Aorta (tissue), 5 donors: ENCODE measurements around the gene SYNDIG1. TPM values are rescaled to one million over a fixed set of nuclear protein-coding genes. Genes with fewer than 3 reads are reported as not detected.
A peak's percentile ranks its signal among the peaks of the same experiment; 100 is the strongest.

Experiments used
- ATAC-seq: fragments of 200-7000 bp; cut with Tn5 transposase; one replicate; pipeline ENCODE4 v1.9.1; 2022; ENCODE audit warnings: moderate library complexity; ENCODE audit not compliant: low FRiP score
- DNase-seq, 2 donors: peaks; one replicate each; pipeline ENCODE4 v3.0.0-alpha.2; 2020
- H3K27ac ChIP-seq, 2 donors: one replicate each; pipeline ENCODE4 v1.5.1; 2013; ENCODE audit warnings: low read length in 2 of 2, mild to moderate bottlenecking in 2 of 2, moderate library complexity in 2 of 2, control low read depth in 1 of 2, inconsistent platforms in 1 of 2, low read depth in 1 of 2
- H3K27me3 ChIP-seq, 2 donors: one replicate each; pipeline ENCODE4 v1.6.1; 2013; ENCODE audit warnings: control low read depth in 1 of 2, low read length in 1 of 2, mild to moderate bottlenecking in 1 of 2, moderate library complexity in 1 of 2; ENCODE audit not compliant: insufficient read depth in 2 of 2, control insufficient read depth in 1 of 2
- H3K36me3 ChIP-seq, 2 donors: one replicate each; pipeline ENCODE4 v1.6.1; 2013; ENCODE audit warnings: control low read depth in 1 of 2, low read length in 1 of 2, mild to moderate bottlenecking in 1 of 2; ENCODE audit not compliant: insufficient read depth in 2 of 2, control insufficient read depth in 1 of 2
- H3K4me1 ChIP-seq, 2 donors: one replicate each; pipeline ENCODE4 v1.6.1; 2013; ENCODE audit warnings: low read length in 2 of 2, control low read depth in 1 of 2, mild to moderate bottlenecking in 1 of 2, moderate library complexity in 1 of 2; ENCODE audit not compliant: insufficient read depth in 2 of 2, control insufficient read depth in 1 of 2
- H3K4me3 ChIP-seq, 2 donors: one replicate each; pipeline ENCODE4 v1.5.1; 2013; ENCODE audit warnings: low read length in 2 of 2, control low read depth in 1 of 2, mild to moderate bottlenecking in 1 of 2
- H3K9me3 ChIP-seq: one replicate; pipeline ENCODE4 v1.6.1; 2013; ENCODE audit warnings: mild to moderate bottlenecking, low read length; ENCODE audit not compliant: control insufficient read depth
- WGBS, 2 donors: extraction: QIAGEN DNeasy Blood & Tissue Kit; methylation state at CpG; one replicate each; pipeline ENCODE4 v1.1.7; 2013; 5-methylcytosine and 5-hydroxymethylcytosine counted together
- intact Hi-C, 2 donors: fragments of 100-400 bp; cut with DNase I; formaldehyde crosslinking; loops; one replicate each; pipeline versions ENCODE4 v1.14.2 to v1.15.0; 2022
- polyA plus RNA-seq, 2 donors: library from polyadenylated mRNA; stranded (reverse); fragments of 200-250 nt; gene quantifications; one replicate each; pipeline ENCODE4 v1.2.3, GENCODE V29; 2013
- total RNA-seq, 2 donors: library from RNA; stranded (reverse); fragmentation: NEBNext Ultra II Directional; extraction: Animal tissue kit (Norgen Biotek cat#: 25700); gene quantifications; one replicate each; pipeline ENCODE4 v1.2.1, GENCODE V29; 2021
- donor health status: healthy with polysubstance abuse.
- donor health status: Bipolar disorder and iron deficiency.
- donor health status: DM: no; HTN: no; CAD: no.
- donor health status: DM: no; HTN: no; CAD: no.
- donor health status: DM: yes; HTN: yes; CAD: no.

SYNDIG1 gene
- total and polyA plus RNA-seq, 4 donors = 1.2 to 6.2 (median 2.9) TPM

GRCh38 chr20:24484081-24484450 is 14.6 kb downstream of the SYNDIG1 start:
- Histone ChIP-seq H3K27ac (no peak overlapping the region), H3K4me3 (no peak overlapping the region), H3K27me3 (no peaks in the 10 kb centered on the region), H3K9me3 (no peaks in the 10 kb centered on the region), H3K36me3 (no peaks in the 10 kb centered on the region), H3K4me1 (no peaks in the 10 kb centered on the region)
- intact Hi-C loops = no loop called here
- WGBS, 2 donors = 93 to 95% methylated on average over 8 of the region's 8 CpGs
- ATAC-seq (no peak), DNase-seq (no peak)

GRCh38 chr20:24485981-24486380 is 16.6 kb downstream of the SYNDIG1 start:
- intact Hi-C loops = no loop called here
- Histone ChIP-seq H3K9me3 (no peaks in the 10 kb centered on the region), H3K4me1 (no peaks in the 10 kb centered on the region), H3K4me3 (no peak overlapping the region), H3K27ac (no peak overlapping the region), H3K27me3 (no peaks in the 10 kb centered on the region), H3K36me3 (no peaks in the 10 kb centered on the region)
- ATAC-seq = no peak
- DNase-seq = no peak
- WGBS, 2 donors = 92 to 95% methylated on average over 1 of the region's 1 CpG

- intact Hi-C loops = no loop called here
- 82 to 84% methylated on average over 4 of the region's 4 CpGs for WGBS, 2 donors
- no peak for ATAC-seq
Measured at GRCh38 chr20:24487240-24487639, 17.8 kb downstream of the SYNDIG1 start.

GRCh38 chr20:24487648-24488047 is 18.2 kb downstream of the SYNDIG1 start:
- Histone ChIP-seq H3K27ac (no peak overlapping the region), H3K4me3 (no peak overlapping the region), H3K4me1 (no peaks in the 10 kb centered on the region), H3K36me3 (no peaks in the 10 kb centered on the region), H3K27me3 (no peaks in the 10 kb centered on the region), H3K9me3 (no peaks in the 10 kb centered on the region)
- intact Hi-C loops = no loop called here
- DNase-seq (peak in 1 of 2 donors; percentile 23), ATAC-seq (no peak)
- WGBS, 2 donors = 83 to 89% methylated on average over 7 of the region's 7 CpGs

More at GRCh38 chr20:24487240-24487639, 17.8 kb downstream of the SYNDIG1 start:
- no peaks in the 10 kb centered on the region for H3K9me3 ChIP-seq
- no peak overlapping the region for H3K4me3 ChIP-seq
- no peak for DNase-seq
- H3K36me3 ChIP-seq = no peaks in the 10 kb centered on the region
- no peak overlapping the region for H3K27ac ChIP-seq
- H3K27me3 ChIP-seq = no peaks in the 10 kb centered on the region
- H3K4me1 ChIP-seq = no peaks in the 10 kb centered on the region

GRCh38 chr20:24488064-24488799 is 18.8 kb downstream of the SYNDIG1 start:
- DNase-seq = peak in 1 of 2 donors; percentile 20
- Histone ChIP-seq H3K9me3 (no peaks in the 10 kb centered on the region), H3K4me3 (no peak overlapping the region), H3K27me3 (no peaks in the 10 kb centered on the region), H3K36me3 (no peaks in the 10 kb centered on the region), H3K4me1 (no peaks in the 10 kb centered on the region), H3K27ac (no peak overlapping the region)
- 80 to 82% methylated on average over 11 of the region's 11 CpGs for WGBS, 2 donors
- intact Hi-C loops = no loop called here
- ATAC-seq = no peak

- no peak for ATAC-seq
- WGBS, 2 donors = 91 to 95% methylated on average over 6 of the region's 6 CpGs
- no peaks in the 10 kb centered on the region for H3K27me3 ChIP-seq
- no peaks in the 10 kb centered on the region for H3K9me3 ChIP-seq
- H3K36me3 ChIP-seq = no peaks in the 10 kb centered on the region
- no peak overlapping the region for H3K4me3 ChIP-seq
- intact Hi-C loops = no loop called here
- H3K27ac ChIP-seq = no peak overlapping the region
- no peaks in the 10 kb centered on the region for H3K4me1 ChIP-seq
- DNase-seq = peak in 1 of 2 donors; percentile 47
Measured at GRCh38 chr20:24488800-24489175, 19.4 kb downstream of the SYNDIG1 start.

- Histone ChIP-seq H3K9me3 (no peaks in the 10 kb centered on the region), H3K27ac (no peak overlapping the region), H3K36me3 (no peaks in the 10 kb centered on the region), H3K4me3 (no peak overlapping the region), H3K4me1 (no peaks in the 10 kb centered on the region), H3K27me3 (no peaks in the 10 kb centered on the region)
- ATAC-seq (no peak), DNase-seq (no peak)
- 96 to 100% methylated on average over 5 of the region's 5 CpGs for whole genome bisulfite sequencing, 2 donors
- intact Hi-C loops = no loop called here
Measured at GRCh38 chr20:24489193-24489592, 19.8 kb downstream of the SYNDIG1 start.

- Histone ChIP-seq H3K4me1 (no peaks in the 10 kb centered on the region), H3K9me3 (no peaks in the 10 kb centered on the region), H3K27me3 (no peaks in the 10 kb centered on the region), H3K36me3 (no peaks in the 10 kb centered on the region), H3K27ac (no peak overlapping the region), H3K4me3 (no peak overlapping the region)
- DNase-seq = peak in 1 of 2 donors; percentile 49
- intact Hi-C loops = no loop called here
- no peak for ATAC-seq
- 95 to 97% methylated on average over 9 of the region's 9 CpGs for WGBS, 2 donors
Measured at GRCh38 chr20:24489631-24490260, 20.3 kb downstream of the SYNDIG1 start.

GRCh38 chr20:24490598-24490997 is 21.2 kb downstream of the SYNDIG1 start:
- Histone ChIP-seq H3K27ac (no peak overlapping the region), H3K4me1 (no peaks in the 10 kb centered on the region), H3K9me3 (no peaks in the 10 kb centered on the region), H3K27me3 (no peaks in the 10 kb centered on the region), H3K36me3 (no peaks in the 10 kb centered on the region), H3K4me3 (no peak overlapping the region)
- intact Hi-C loops = no loop called here
- WGBS, 2 donors = 74 to 82% methylated on average over 8 of the region's 8 CpGs
- DNase-seq (peak in 1 of 2 donors; percentile 41), ATAC-seq (no peak)
